Osteocyte (in vitro differentiated cells): ENCODE results near the gene ALX4. TPM values are rescaled to one million over a fixed set of nuclear protein-coding genes. Genes with fewer than 3 reads are reported as not detected.

Experiments
- DNase-seq: peaks from one replicate; pipeline ENCODE4 v3.0.0; 2021; ENCODE audit warnings: mixed read lengths; ENCODE audit not compliant: unreplicated experiment; ENCODE audit errors: extremely low spot score
- H3K27ac Mint-ChIP-seq: one replicate; pipeline ENCODE4 v1.8.0; 2021; ENCODE audit warnings: mild to moderate bottlenecking, mixed read lengths; ENCODE audit not compliant: unreplicated experiment
- H3K27me3 Mint-ChIP-seq: one replicate; pipeline ENCODE4 v1.8.0; 2021; ENCODE audit warnings: mixed read lengths; ENCODE audit not compliant: unreplicated experiment
- H3K36me3 Mint-ChIP-seq: one replicate; pipeline ENCODE4 v1.8.0; 2021; ENCODE audit warnings: mixed read lengths; ENCODE audit not compliant: unreplicated experiment
- H3K4me1 Mint-ChIP-seq: one replicate; pipeline ENCODE4 v1.8.0; 2021; ENCODE audit warnings: mixed read lengths; ENCODE audit not compliant: unreplicated experiment
- H3K4me3 Mint-ChIP-seq: one replicate; pipeline ENCODE4 v1.8.0; 2021; ENCODE audit warnings: mild to moderate bottlenecking, moderate library complexity, mixed read lengths; ENCODE audit not compliant: unreplicated experiment
- H3K9me3 Mint-ChIP-seq: one replicate; pipeline ENCODE4 v1.8.0; 2021; ENCODE audit warnings: mixed read lengths; ENCODE audit not compliant: unreplicated experiment
- total RNA-seq: library from RNA; stranded (reverse); gene quantifications from 2 replicates; pipeline ENCODE4 v1.2.1, GENCODE V29; 2021
- TF ChIP-seq, protein P1 (sequence below): fragments of 200-600 bp; sonication (generic); IDR thresholded peaks from 2 replicates; pipeline ENCODE4 v1.5.0; 2021; ENCODE audit warnings: antibody characterized with exemption, mild to moderate bottlenecking, moderate library complexity

Gene ALX4
- total RNA-seq, 1 donor from 2014 or later: not detected

- peak overlapping the region; percentile 72 for H3K4me3 Mint-ChIP-seq
- peaks cover 41% of the 10 kb centered on the region for H3K4me1 Mint-ChIP-seq
- no peaks in the 10 kb centered on the region for H3K36me3 Mint-ChIP-seq
- no peak overlapping the region for H3K27ac Mint-ChIP-seq
- H3K27me3 Mint-ChIP-seq: peaks cover 76% of the 10 kb centered on the region
- TF ChIP-seq, protein P1, sequence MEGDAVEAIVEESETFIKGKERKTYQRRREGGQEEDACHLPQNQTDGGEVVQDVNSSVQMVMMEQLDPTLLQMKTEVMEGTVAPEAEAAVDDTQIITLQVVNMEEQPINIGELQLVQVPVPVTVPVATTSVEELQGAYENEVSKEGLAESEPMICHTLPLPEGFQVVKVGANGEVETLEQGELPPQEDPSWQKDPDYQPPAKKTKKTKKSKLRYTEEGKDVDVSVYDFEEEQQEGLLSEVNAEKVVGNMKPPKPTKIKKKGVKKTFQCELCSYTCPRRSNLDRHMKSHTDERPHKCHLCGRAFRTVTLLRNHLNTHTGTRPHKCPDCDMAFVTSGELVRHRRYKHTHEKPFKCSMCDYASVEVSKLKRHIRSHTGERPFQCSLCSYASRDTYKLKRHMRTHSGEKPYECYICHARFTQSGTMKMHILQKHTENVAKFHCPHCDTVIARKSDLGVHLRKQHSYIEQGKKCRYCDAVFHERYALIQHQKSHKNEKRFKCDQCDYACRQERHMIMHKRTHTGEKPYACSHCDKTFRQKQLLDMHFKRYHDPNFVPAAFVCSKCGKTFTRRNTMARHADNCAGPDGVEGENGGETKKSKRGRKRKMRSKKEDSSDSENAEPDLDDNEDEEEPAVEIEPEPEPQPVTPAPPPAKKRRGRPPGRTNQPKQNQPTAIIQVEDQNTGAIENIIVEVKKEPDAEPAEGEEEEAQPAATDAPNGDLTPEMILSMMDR: no peak
- no peak for DNase-seq
- no peaks in the 10 kb centered on the region for H3K9me3 Mint-ChIP-seq
Observed at GRCh38 chr11:44305470-44306051, 4.4 kb downstream of the ALX4 start.

DNA sequence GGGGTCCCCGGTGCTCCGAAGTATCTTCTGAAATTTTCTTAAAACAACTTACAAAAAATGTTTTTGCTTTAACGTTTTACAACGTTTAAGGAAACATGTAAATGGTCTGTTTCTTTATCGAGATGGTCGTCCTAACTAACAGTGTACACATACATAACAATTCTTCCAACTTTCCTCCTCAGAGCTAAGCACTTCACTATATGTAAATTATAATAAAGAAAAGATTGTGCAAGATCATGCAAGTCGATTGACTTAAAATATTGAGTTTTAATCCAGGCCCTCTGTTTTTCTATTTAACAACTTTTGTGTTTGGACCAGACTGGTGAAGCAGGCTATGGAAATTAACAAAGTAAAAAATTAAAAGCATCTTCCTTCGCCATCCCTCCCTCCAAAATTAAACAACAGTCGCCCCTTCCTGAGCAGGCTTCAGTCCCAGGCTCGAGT is 4.9 kb downstream of the ALX4 start:
- peak overlapping the region; percentile 72 for H3K4me3 Mint-ChIP-seq
- no peak for DNase-seq
- H3K27me3 Mint-ChIP-seq: peaks cover 71% of the 10 kb centered on the region
- H3K27ac Mint-ChIP-seq: no peak overlapping the region
- no peaks in the 10 kb centered on the region for H3K9me3 Mint-ChIP-seq
- H3K36me3 Mint-ChIP-seq: no peaks in the 10 kb centered on the region
- H3K4me1 Mint-ChIP-seq: peaks cover 40% of the 10 kb centered on the region
- TF ChIP-seq, protein P1: no peak

DNA sequence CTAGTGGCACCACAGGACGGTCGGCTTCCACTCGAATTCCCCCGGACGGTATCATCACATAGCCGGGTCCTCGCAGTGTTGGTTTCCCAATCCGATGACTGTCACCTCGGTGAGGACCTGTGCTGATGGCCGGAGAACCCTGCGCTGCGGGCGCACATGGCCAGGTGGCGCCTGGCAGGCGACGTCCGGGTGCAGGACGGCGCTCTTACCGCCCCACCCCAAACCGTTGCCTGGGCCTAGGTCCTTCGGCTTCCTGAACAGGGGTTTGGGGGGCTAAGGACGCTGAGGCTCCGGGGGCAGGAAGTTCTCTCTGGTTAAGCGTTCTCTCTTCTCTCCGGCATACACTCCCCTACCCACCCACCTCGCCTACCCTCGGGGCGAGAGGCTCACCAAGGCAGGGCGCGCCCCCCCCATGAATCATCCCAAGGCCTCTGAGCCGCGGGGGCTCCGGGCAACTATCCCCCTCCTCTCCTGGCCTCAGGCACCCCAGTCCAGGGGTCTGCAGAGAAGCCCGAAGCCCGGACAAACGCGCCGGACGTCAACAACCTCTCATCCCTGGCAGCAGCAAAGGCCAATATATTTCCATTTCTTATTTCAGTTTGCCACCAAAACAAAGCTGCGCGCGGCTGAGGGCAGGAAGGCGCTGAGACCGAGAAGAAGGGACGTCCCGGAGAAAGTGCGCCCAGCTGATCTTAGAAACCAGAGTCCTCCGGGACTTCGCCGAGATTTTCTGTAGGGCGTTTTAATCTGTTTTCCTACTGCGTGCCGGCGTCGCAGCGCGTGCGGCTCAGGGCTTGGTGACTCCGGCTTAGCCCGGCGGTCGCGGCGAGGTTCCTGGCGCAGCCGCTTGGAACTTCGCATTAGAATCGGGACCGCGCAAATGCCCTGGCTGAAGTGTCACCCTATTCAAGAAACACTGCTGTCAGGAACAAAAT is 5.6 kb downstream of the ALX4 start:
- no peak overlapping the region for H3K27ac Mint-ChIP-seq
- peak overlapping the region; percentile 72 for H3K4me3 Mint-ChIP-seq
- peaks cover 70% of the 10 kb centered on the region for H3K27me3 Mint-ChIP-seq
- TF ChIP-seq, protein P1: no peak
- no peak for DNase-seq
- H3K4me1 Mint-ChIP-seq: peaks cover 35% of the 10 kb centered on the region
- H3K9me3 Mint-ChIP-seq: no peaks in the 10 kb centered on the region
- no peaks in the 10 kb centered on the region for H3K36me3 Mint-ChIP-seq

DNA sequence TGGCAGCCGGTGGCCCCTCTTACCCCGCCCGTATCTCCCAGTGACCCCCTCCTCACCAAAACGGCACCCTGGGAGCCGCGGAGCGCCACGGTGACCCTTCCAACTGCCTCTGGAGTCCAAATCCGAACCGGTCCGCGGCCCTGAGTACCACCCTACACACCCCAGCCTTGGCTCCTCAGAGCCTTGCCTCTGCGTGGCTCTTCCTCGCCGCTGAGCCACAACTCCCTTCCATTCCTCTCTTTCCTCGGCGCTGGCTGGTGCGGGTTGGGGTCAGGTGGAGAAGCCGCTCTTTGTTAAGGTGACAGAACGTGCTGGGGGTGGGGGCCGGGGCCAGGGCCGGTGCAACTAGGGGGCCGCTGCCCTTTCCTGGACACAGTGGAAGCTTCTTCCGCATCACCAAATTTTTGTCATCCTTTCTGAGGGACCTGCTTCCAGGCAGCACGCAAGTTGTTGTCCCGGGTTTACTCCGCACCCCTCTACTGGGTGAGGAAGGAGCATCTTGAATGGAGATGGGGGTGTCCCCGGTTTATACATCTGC is 6.5 kb downstream of the ALX4 start:
- peaks cover 32% of the 10 kb centered on the region for H3K4me1 Mint-ChIP-seq
- H3K9me3 Mint-ChIP-seq: no peaks in the 10 kb centered on the region
- H3K27me3 Mint-ChIP-seq: peaks cover 64% of the 10 kb centered on the region
- TF ChIP-seq, protein P1: no peak
- H3K27ac Mint-ChIP-seq: no peak overlapping the region
- H3K4me3 Mint-ChIP-seq: no peak overlapping the region
- no peak for DNase-seq
- no peaks in the 10 kb centered on the region for H3K36me3 Mint-ChIP-seq
